Naive B cell (primary cell): ENCODE data around the gene NSDHL. TPM values are rescaled to one million over a fixed set of nuclear protein-coding genes. Genes with fewer than 3 reads are reported as not detected.

Experiments
- ATAC-seq, 2 donors: fragments of 150-1000 bp; cut with Tn5 transposase; 2 replicates each; pipeline ENCODE4 v1.10.0; 2021; ENCODE audit warnings: low read depth in 2 of 2, mild to moderate bottlenecking in 2 of 2, moderate library complexity in 2 of 2
- DNase-seq: peaks from one replicate; pipeline ENCODE4 v3.0.0; 2022
- H3K27ac Mint-ChIP-seq, 6 donors: one replicate each; pipeline ENCODE4 v1.8.0; 2020 to 2022; ENCODE audit warnings: mild to moderate bottlenecking in 6 of 6, mixed read lengths in 6 of 6, moderate library complexity in 5 of 6, inconsistent platforms in 2 of 6
- H3K27me3 Mint-ChIP-seq, 3 donors: one replicate each; pipeline ENCODE4 v1.8.0; 2021 to 2022; ENCODE audit warnings: mixed read lengths in 3 of 3, mild to moderate bottlenecking in 1 of 3
- H3K36me3 Mint-ChIP-seq, 2 donors: one replicate each; pipeline ENCODE4 v1.8.0; 2020 to 2022; ENCODE audit warnings: mixed read lengths in 2 of 2, inconsistent platforms in 1 of 2, mild to moderate bottlenecking in 1 of 2
- H3K4me1 Mint-ChIP-seq, 3 donors: one replicate each; pipeline ENCODE4 v1.8.0; 2020 to 2022; ENCODE audit warnings: mixed read lengths in 3 of 3, inconsistent platforms in 1 of 3, mild to moderate bottlenecking in 1 of 3, moderate library complexity in 1 of 3
- H3K4me3 Mint-ChIP-seq, 8 donors: one replicate each; pipeline ENCODE4 v1.8.0; 2020 to 2022; ENCODE audit warnings: mild to moderate bottlenecking in 8 of 8, mixed read lengths in 8 of 8, moderate library complexity in 8 of 8, inconsistent platforms in 2 of 8
- H3K9me3 Mint-ChIP-seq, 7 donors: one replicate each; pipeline ENCODE4 v1.8.0; 2020 to 2022; ENCODE audit warnings: mixed read lengths in 7 of 7, mild to moderate bottlenecking in 5 of 7, inconsistent platforms in 2 of 7, moderate library complexity in 1 of 7
- polyA plus RNA-seq, 6 donors: library from polyadenylated mRNA; unstranded; fragments of 300-500 nt; fragmentation: Illumina TruSeq; gene quantifications; one replicate each; pipeline ENCODE4 v1.2.3, GENCODE V29; 2021; ENCODE audit warnings: low read depth in 6 of 6

The NSDHL gene
- polyA plus RNA-seq, 6 donors from 2014 or later: 10.8 to 20.0 (median 15.4) TPM

- H3K4me1 Mint-ChIP-seq: peaks cover 0 to 13% (median 5%) of the 10 kb centered on the region in 3 donors
- peak overlapping the region in 1 of 6 donors; percentile 44 for H3K27ac Mint-ChIP-seq
- H3K4me3 Mint-ChIP-seq: no peak overlapping the region
- DNase-seq: peak; percentile 17
- peaks cover 0 to 7% (median 3%) of the 10 kb centered on the region in 3 donors for H3K27me3 Mint-ChIP-seq
- no peaks in the 10 kb centered on the region for H3K36me3 Mint-ChIP-seq
- peak; percentile 58 to 81 for ATAC-seq
- peaks cover 0 to 4% (median 0%) of the 10 kb centered on the region in 7 donors for H3K9me3 Mint-ChIP-seq
Measured at GRCh38 chrX:152915541-152916241, 84.8 kb downstream of the NSDHL start.

- ATAC-seq (no peak), DNase-seq (no peak)
- Mint-ChIP-seq H3K36me3 (no peaks in the 10 kb centered on the region), H3K27ac (no peak overlapping the region), H3K4me1 (peaks cover 0 to 10% (median 5%) of the 10 kb centered on the region in 3 donors), H3K27me3 (peaks cover 0 to 7% (median 3%) of the 10 kb centered on the region in 3 donors), H3K9me3 (no peaks in the 10 kb centered on the region), H3K4me3 (no peak overlapping the region)
Measured at GRCh38 chrX:152917656-152918579, 87.1 kb downstream of the NSDHL start.

- no peak for ATAC-seq
Measured at GRCh38 chrX:152918707-152919106, 87.8 kb downstream of the NSDHL start.

More at GRCh38 chrX:152918707-152919106, 87.8 kb downstream of the NSDHL start:
- H3K9me3 Mint-ChIP-seq: no peaks in the 10 kb centered on the region
- no peak overlapping the region for H3K4me3 Mint-ChIP-seq
- H3K27me3 Mint-ChIP-seq: peaks cover 0 to 7% (median 3%) of the 10 kb centered on the region in 3 donors
- H3K4me1 Mint-ChIP-seq: peaks cover 0 to 10% (median 5%) of the 10 kb centered on the region in 3 donors
- no peaks in the 10 kb centered on the region for H3K36me3 Mint-ChIP-seq
- DNase-seq: no peak
- no peak overlapping the region for H3K27ac Mint-ChIP-seq

Other genes with a start within 250 kb of the NSDHL start
- not detected for gene GABRQ, start 193.2 kb upstream of the NSDHL start, polyA plus RNA-seq
- gene MAGEA3, start 132.3 kb upstream of the NSDHL start, polyA plus RNA-seq: not detected
- gene CSAG2, start 121.8 kb upstream of the NSDHL start, polyA plus RNA-seq: not detected
- gene MAGEA2B, start 116.4 kb upstream of the NSDHL start, polyA plus RNA-seq: not detected
- not detected for gene CSAG1, start 97.3 kb upstream of the NSDHL start, polyA plus RNA-seq
- not detected for gene MAGEA12, start 97.3 kb upstream of the NSDHL start, polyA plus RNA-seq
- not detected for gene MAGEA2, start 77.2 kb upstream of the NSDHL start, polyA plus RNA-seq
- gene CSAG3, start 71.8 kb upstream of the NSDHL start, polyA plus RNA-seq: not detected
- gene MAGEA6, start 61.4 kb upstream of the NSDHL start, polyA plus RNA-seq: not detected
- gene CETN2, start 306 bp upstream of the NSDHL start, polyA plus RNA-seq: 10 to 100 TPM; 21.4 to 34.3 (median 26.9) TPM
- 1 to 10 TPM in 5 of 6 donors, under 1 TPM in 1; 0.55 to 4.3 (median 2.4) TPM for gene ZNF185, start 67.0 kb downstream of the NSDHL start, polyA plus RNA-seq
- gene PNMA5, start 163.1 kb downstream of the NSDHL start, polyA plus RNA-seq: under 1 TPM in 3 of 6 donors, not detected in 3; 0.08 to 0.09 (median 0.08) TPM
- under 1 TPM in 2 of 6 donors, not detected in 4; 0.35 to 0.49 TPM for gene PNMA3, start 225.4 kb downstream of the NSDHL start, polyA plus RNA-seq
- gene PNMA6A, start 241.4 kb downstream of the NSDHL start, polyA plus RNA-seq: not detected